Stomach (tissue), 9 donors: ENCODE measurements around the gene TJP2. TPM values are rescaled to one million over a fixed set of nuclear protein-coding genes. Genes with fewer than 3 reads are reported as not detected.

Experiments
- DNase-seq, 2 donors: peaks; one replicate each; pipeline versions ENCODE4 v3.0.0 to v3.0.0-alpha.2; 2013 to 2019
- H3K27ac ChIP-seq, 5 donors: fragments of 200-600 bp in 4 of 5; sonication (generic) in 4 of 5; one replicate each; pipeline ENCODE4 v1.5.1; 2013 to 2019; ENCODE audit warnings: mild to moderate bottlenecking in 1 of 5, moderate library complexity in 1 of 5
- H3K27me3 ChIP-seq, 3 donors: fragments of 200-600 bp; sonication (generic); one replicate each; pipeline ENCODE4 v1.5.1; 2017 to 2019; ENCODE audit warnings: mixed run types in 1 of 3
- H3K36me3 ChIP-seq, 4 donors: fragments of 200-600 bp; sonication (generic); 1 replicate in 3 of 4; 2 replicates in 1 of 4; pipeline ENCODE4 v1.5.1; 2016 to 2019
- H3K4me1 ChIP-seq, 4 donors: fragments of 200-600 bp; sonication (generic); one replicate each; pipeline ENCODE4 v1.5.1; 2016 to 2019
- H3K4me3 ChIP-seq, 4 donors: fragments of 200-600 bp; sonication (generic) in 3 of 4; one replicate each; pipeline ENCODE4 v1.5.1; 2016 to 2019; ENCODE audit warnings: mild to moderate bottlenecking in 1 of 4
- H3K9me3 ChIP-seq, 4 donors: fragments of 200-600 bp; sonication (generic); one replicate each; pipeline ENCODE4 v1.5.1; 2016 to 2019
- CTCF ChIP-seq, 7 experiments: fragments of 450-650 bp in 4 of 7; fragments of 200-600 bp in 3 of 7; sonication (generic) in 3 of 7; IDR thresholded peaks; one replicate each; pipeline ENCODE4 v1.5.1; 2016 to 2019; ENCODE audit warnings: antibody characterized with exemption in 7 of 7, control low read depth in 2 of 7, mild to moderate bottlenecking in 1 of 7
- EP300 ChIP-seq: sonication (generic); formaldehyde crosslinking; IDR thresholded peaks from one replicate; pipeline ENCODE4 v1.6.1; 2017; ENCODE audit warnings: antibody characterized with exemption
- POLR2A ChIP-seq, 4 donors: fragments of 450-650 bp; IDR thresholded peaks; one replicate each; pipeline ENCODE4 v1.6.1; 2016; ENCODE audit warnings: antibody characterized with exemption in 4 of 4, control low read depth in 2 of 4, mild to moderate bottlenecking in 1 of 4, moderate library complexity in 1 of 4
- POLR2AphosphoS5 ChIP-seq, 3 donors: sonication (generic); formaldehyde crosslinking; IDR thresholded peaks; one replicate each; pipeline ENCODE4 v1.6.1; 2016; ENCODE audit warnings: antibody characterized with exemption in 3 of 3
- WGBS, 5 donors: extraction: QIAGEN DNeasy Blood & Tissue Kit in 3 of 5; methylation state at CpG; one replicate each; pipeline versions ENCODE4 v1.1.5 to v1.1.7; 2013 to 2018; 5-methylcytosine and 5-hydroxymethylcytosine counted together
- intact Hi-C: fragments of 100-400 bp; cut with DNase I; formaldehyde crosslinking; loops from one replicate; pipeline ENCODE4 v1.15.1; 2023; ENCODE audit warnings: low total_unique reads
- polyA plus RNA-seq, 3 donors: library from polyadenylated mRNA; stranded (reverse); fragments of 200-250 nt; gene quantifications; one replicate each; pipeline ENCODE4 v1.2.3, GENCODE V29; 2013
- total RNA-seq, 5 donors: library from RNA; depleted of rRNA; stranded (reverse); fragments of >200 nt; gene quantifications; one replicate each; pipeline versions ENCODE4 v1.1.0 to v1.2.3, GENCODE V29; 2014 to 2016
- donor health status: healthy with polysubstance abuse.
- donor health status: Bipolar disorder and iron deficiency.
- donor health status: healthy.

The TJP2 gene
- total and polyA plus RNA-seq, 8 donors: 28.6 to 371 (median 150) TPM

GRCh38 chr9:69132361-69132760, 41.7 kb upstream of the TJP2 start:
- Histone ChIP-seq H3K27ac (peak overlapping the region in 1 of 5 donors; percentile 38), H3K9me3 (no peaks in the 10 kb centered on the region), H3K36me3 (peaks cover 0 to 13% (median 6%) of the 10 kb centered on the region in 4 donors), H3K27me3 (no peaks in the 10 kb centered on the region), H3K4me1 (peaks cover 27 to 58% (median 32%) of the 10 kb centered on the region in 4 donors), H3K4me3 (no peak overlapping the region)
- intact Hi-C loops: loop anchor here (5.0 to 10.0 kb wide), 2 partner anchors 40 to 88 kb away; partner anchors contain the start of gene TJP2
- TF ChIP-seq POLR2AphosphoS5 (IDR thresholded peaks at IDR 0.05): no peak
- no peak for TF ChIP-seq CTCF (IDR thresholded peaks at IDR 0.05)
- no peak for TF ChIP-seq POLR2A (IDR thresholded peaks at IDR 0.05)
- no peak for TF ChIP-seq EP300
- 41 to 75% (median 57%) methylated on average over 4 of the region's 4 CpGs for WGBS, 5 donors
- DNase-seq: no peak

- no peak overlapping the region for H3K27ac ChIP-seq
Measured at GRCh38 chr9:69134412-69134811, 39.7 kb upstream of the TJP2 start.

GRCh38 chr9:69136185-69136584, 37.9 kb upstream of the TJP2 start:
- H3K4me1 ChIP-seq: peaks cover 15 to 32% (median 16%) of the 10 kb centered on the region in 4 donors
- intact Hi-C loops: loop anchor here (10.0 kb wide), 1 partner anchor 91 kb away; no protein-coding TSS in a partner anchor
- no peaks in the 10 kb centered on the region for H3K9me3 ChIP-seq
- H3K36me3 ChIP-seq: peaks cover 0 to 20% (median 9%) of the 10 kb centered on the region in 4 donors
- H3K27me3 ChIP-seq: no peaks in the 10 kb centered on the region
- 80 to 96% (median 93%) methylated on average over 2 of the region's 2 CpGs for WGBS, 5 donors
- TF ChIP-seq CTCF (IDR thresholded peaks at IDR 0.05): no peak
- no peak for TF ChIP-seq EP300
- TF ChIP-seq POLR2A (IDR thresholded peaks at IDR 0.05): no peak
- no peak for TF ChIP-seq POLR2AphosphoS5 (IDR thresholded peaks at IDR 0.05)
- DNase-seq: no peak
- no peak overlapping the region for H3K27ac ChIP-seq
- no peak overlapping the region for H3K4me3 ChIP-seq

More at GRCh38 chr9:69134412-69134811, 39.7 kb upstream of the TJP2 start:
- H3K4me3 ChIP-seq: no peak overlapping the region
- WGBS, 5 donors: 77 to 95% (median 90%) methylated on average over 6 of the region's 6 CpGs
- intact Hi-C loops: loop anchor here (5.0 to 10.0 kb wide), 2 partner anchors 38 to 90 kb away; partner anchors contain the start of gene TJP2
- DNase-seq: no peak
- peaks cover 0 to 14% (median 6%) of the 10 kb centered on the region in 4 donors for H3K36me3 ChIP-seq
- no peaks in the 10 kb centered on the region for H3K9me3 ChIP-seq
- no peak for TF ChIP-seq EP300
- no peak for TF ChIP-seq CTCF (IDR thresholded peaks at IDR 0.05)
- no peak for TF ChIP-seq POLR2A (IDR thresholded peaks at IDR 0.05)
- TF ChIP-seq POLR2AphosphoS5 (IDR thresholded peaks at IDR 0.05): no peak
- no peaks in the 10 kb centered on the region for H3K27me3 ChIP-seq
- peaks cover 26 to 50% (median 28%) of the 10 kb centered on the region in 4 donors for H3K4me1 ChIP-seq

- intact Hi-C loops: loop anchor here (10.0 kb wide), 1 partner anchor 92 kb away; no protein-coding TSS in a partner anchor
- no peak for DNase-seq
Measured at GRCh38 chr9:69136779-69137178, 37.3 kb upstream of the TJP2 start.

More at GRCh38 chr9:69136779-69137178, 37.3 kb upstream of the TJP2 start:
- TF ChIP-seq POLR2AphosphoS5 (IDR thresholded peaks at IDR 0.05): no peak
- TF ChIP-seq CTCF (IDR thresholded peaks at IDR 0.05): no peak
- TF ChIP-seq EP300: no peak
- TF ChIP-seq POLR2A (IDR thresholded peaks at IDR 0.05): no peak
- no peaks in the 10 kb centered on the region for H3K9me3 ChIP-seq
- no peaks in the 10 kb centered on the region for H3K27me3 ChIP-seq
- H3K27ac ChIP-seq: peak overlapping the region in 2 of 5 donors; percentile 2 to 32
- no peak overlapping the region for H3K4me3 ChIP-seq
- 46 to 76% (median 65%) methylated on average over 7 of the region's 7 CpGs for WGBS, 5 donors
- H3K36me3 ChIP-seq: peaks cover 0 to 20% (median 9%) of the 10 kb centered on the region in 4 donors
- peaks cover 9 to 29% (median 11%) of the 10 kb centered on the region in 4 donors for H3K4me1 ChIP-seq
